BLaER1 (cell line): ENCODE results near the gene TANGO2.

ENCODE experiments used
- H3K27ac ChIP-seq: shearing (Covaris generic); formaldehyde crosslinking; 2 replicates; pipeline ENCODE4 v1.8.1; 2022
- H3K27me3 ChIP-seq: shearing (Covaris generic); formaldehyde crosslinking; 2 replicates; pipeline ENCODE4 v1.8.1; 2022
- H3K36me3 ChIP-seq: shearing (Covaris generic); formaldehyde crosslinking; 2 replicates; pipeline ENCODE4 v1.8.1; 2022
- H3K4me1 ChIP-seq: shearing (Covaris generic); formaldehyde crosslinking; 2 replicates; pipeline ENCODE4 v1.8.1; 2022
- H3K4me2 ChIP-seq: shearing (Covaris generic); formaldehyde crosslinking; 2 replicates; pipeline ENCODE4 v1.8.1; 2022
- H3K4me3 ChIP-seq: shearing (Covaris generic); formaldehyde crosslinking; 2 replicates; pipeline ENCODE4 v1.8.1; 2022
- H3K9ac ChIP-seq: shearing (Covaris generic); formaldehyde crosslinking; 2 replicates; pipeline ENCODE4 v1.8.1; 2022
- H3K9me3 ChIP-seq: shearing (Covaris generic); formaldehyde crosslinking; 2 replicates; pipeline ENCODE4 v1.8.1; 2022
- H4K20me1 ChIP-seq: shearing (Covaris generic); formaldehyde crosslinking; 2 replicates; pipeline ENCODE4 v1.8.1; 2022
- Cebpa-rat ChIP-seq: shearing (Covaris generic); IDR thresholded peaks from 2 replicates; pipeline ENCODE4 v1.8.1; 2022

Gene TANGO2

GRCh38 chr22:20109411-20110358 is 88.8 kb downstream of the TANGO2 start:
- no peaks in the 10 kb centered on the region for H3K9me3 ChIP-seq
- H3K4me1 ChIP-seq, result peaks cover 18% of the 10 kb centered on the region
- peaks cover 99% of the 10 kb centered on the region for H3K36me3 ChIP-seq
- H3K27ac ChIP-seq, result no peak overlapping the region
- H4K20me1 ChIP-seq, result peaks cover 89% of the 10 kb centered on the region
- H3K9ac ChIP-seq, result no peak overlapping the region
- TF ChIP-seq Cebpa-rat, result no peak
- no peaks in the 10 kb centered on the region for H3K27me3 ChIP-seq
- H3K4me2 ChIP-seq, result no peak overlapping the region
- H3K4me3 ChIP-seq, result no peak overlapping the region

GRCh38 chr22:20110359-20110985 is 89.6 kb downstream of the TANGO2 start:
- peaks cover 89% of the 10 kb centered on the region for H4K20me1 ChIP-seq
- H3K4me1 ChIP-seq, result peaks cover 20% of the 10 kb centered on the region
- TF ChIP-seq Cebpa-rat, result no peak
- no peak overlapping the region for H3K27ac ChIP-seq
- H3K9ac ChIP-seq, result no peak overlapping the region
- H3K4me3 ChIP-seq, result no peak overlapping the region
- no peaks in the 10 kb centered on the region for H3K9me3 ChIP-seq
- H3K4me2 ChIP-seq, result no peak overlapping the region
- no peaks in the 10 kb centered on the region for H3K27me3 ChIP-seq
- peaks cover 99% of the 10 kb centered on the region for H3K36me3 ChIP-seq

- peaks cover 88% of the 10 kb centered on the region for H4K20me1 ChIP-seq
- peaks cover 27% of the 10 kb centered on the region for H3K4me1 ChIP-seq
- peaks cover 99% of the 10 kb centered on the region for H3K36me3 ChIP-seq
- no peaks in the 10 kb centered on the region for H3K9me3 ChIP-seq
- TF ChIP-seq Cebpa-rat, result no peak
- no peak overlapping the region for H3K9ac ChIP-seq
- peak overlapping the region; percentile 43; the same call in 1 of the 2 replicates for H3K4me2 ChIP-seq
- no peaks in the 10 kb centered on the region for H3K27me3 ChIP-seq
- H3K27ac ChIP-seq, result peak overlapping the region; percentile 18; the same call in 1 of the 2 replicates
- H3K4me3 ChIP-seq, result no peak overlapping the region
Measured at GRCh38 chr22:20111045-20111688, 90.3 kb downstream of the TANGO2 start.

- Histone ChIP-seq H3K9me3 (no peaks in the 10 kb centered on the region), H3K27ac (peak overlapping the region; percentile 64), H3K4me3 (no peak overlapping the region), H3K4me1 (peaks cover 30% of the 10 kb centered on the region), H3K4me2 (peak overlapping the region; percentile 43), H3K36me3 (peaks cover 92% of the 10 kb centered on the region), H3K27me3 (no peaks in the 10 kb centered on the region), H4K20me1 (peaks cover 80% of the 10 kb centered on the region), H3K9ac (peak overlapping the region; percentile 54)
- TF ChIP-seq Cebpa-rat, result no peak
Measured at GRCh38 chr22:20111689-20112622, 91.0 kb downstream of the TANGO2 start.

- TF ChIP-seq Cebpa-rat, result no peak
- no peaks in the 10 kb centered on the region for H3K27me3 ChIP-seq
- no peak overlapping the region for H3K4me2 ChIP-seq
- H3K27ac ChIP-seq, result peak overlapping the region; percentile 64; the same call in 1 of the 2 replicates
- no peaks in the 10 kb centered on the region for H3K9me3 ChIP-seq
- peaks cover 83% of the 10 kb centered on the region for H3K36me3 ChIP-seq
- peaks cover 73% of the 10 kb centered on the region for H4K20me1 ChIP-seq
- H3K9ac ChIP-seq, result peak overlapping the region; percentile 54
- no peak overlapping the region for H3K4me3 ChIP-seq
- peaks cover 30% of the 10 kb centered on the region for H3K4me1 ChIP-seq
Measured at GRCh38 chr22:20112623-20113511, 92.0 kb downstream of the TANGO2 start.

- H3K9ac ChIP-seq, result 0 out of 2 replicates have a peak overlapping the region, but pooled peaks have one; percentile 15
- H3K27ac ChIP-seq, result no peak overlapping the region
- no peaks in the 10 kb centered on the region for H3K27me3 ChIP-seq
- H3K36me3 ChIP-seq, result peaks cover 77% of the 10 kb centered on the region
- peaks cover 72% of the 10 kb centered on the region for H4K20me1 ChIP-seq
- peaks cover 34% of the 10 kb centered on the region for H3K4me1 ChIP-seq
- no peak overlapping the region for H3K4me2 ChIP-seq
- no peak overlapping the region for H3K4me3 ChIP-seq
- no peaks in the 10 kb centered on the region for H3K9me3 ChIP-seq
- no peak for TF ChIP-seq Cebpa-rat
Measured at GRCh38 chr22:20113551-20114310, 92.8 kb downstream of the TANGO2 start.

- TF ChIP-seq Cebpa-rat, result no peak
- 0 out of 2 replicates have a peak overlapping the region, but pooled peaks have one; percentile 97 for H3K9ac ChIP-seq
- no peaks in the 10 kb centered on the region for H3K9me3 ChIP-seq
- no peaks in the 10 kb centered on the region for H3K27me3 ChIP-seq
- no peak overlapping the region for H3K4me3 ChIP-seq
- H3K4me1 ChIP-seq, result peaks cover 45% of the 10 kb centered on the region
- H3K4me2 ChIP-seq, result peak overlapping the region; percentile 97
- H3K27ac ChIP-seq, result 0 out of 2 replicates have a peak overlapping the region, but pooled peaks have one; percentile 4
- peaks cover 77% of the 10 kb centered on the region for H3K36me3 ChIP-seq
- peaks cover 72% of the 10 kb centered on the region for H4K20me1 ChIP-seq
Measured at GRCh38 chr22:20114506-20115475, 93.9 kb downstream of the TANGO2 start.
